ENCODE data around the gene CCDC102B.

GRCh38 chr18:68783506-68783905, 14.4 kb upstream of the CCDC102B start:
- TF ChIP-seq, protein P1, sequence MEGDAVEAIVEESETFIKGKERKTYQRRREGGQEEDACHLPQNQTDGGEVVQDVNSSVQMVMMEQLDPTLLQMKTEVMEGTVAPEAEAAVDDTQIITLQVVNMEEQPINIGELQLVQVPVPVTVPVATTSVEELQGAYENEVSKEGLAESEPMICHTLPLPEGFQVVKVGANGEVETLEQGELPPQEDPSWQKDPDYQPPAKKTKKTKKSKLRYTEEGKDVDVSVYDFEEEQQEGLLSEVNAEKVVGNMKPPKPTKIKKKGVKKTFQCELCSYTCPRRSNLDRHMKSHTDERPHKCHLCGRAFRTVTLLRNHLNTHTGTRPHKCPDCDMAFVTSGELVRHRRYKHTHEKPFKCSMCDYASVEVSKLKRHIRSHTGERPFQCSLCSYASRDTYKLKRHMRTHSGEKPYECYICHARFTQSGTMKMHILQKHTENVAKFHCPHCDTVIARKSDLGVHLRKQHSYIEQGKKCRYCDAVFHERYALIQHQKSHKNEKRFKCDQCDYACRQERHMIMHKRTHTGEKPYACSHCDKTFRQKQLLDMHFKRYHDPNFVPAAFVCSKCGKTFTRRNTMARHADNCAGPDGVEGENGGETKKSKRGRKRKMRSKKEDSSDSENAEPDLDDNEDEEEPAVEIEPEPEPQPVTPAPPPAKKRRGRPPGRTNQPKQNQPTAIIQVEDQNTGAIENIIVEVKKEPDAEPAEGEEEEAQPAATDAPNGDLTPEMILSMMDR (IDR thresholded peaks at IDR 0.05; ENCODE audit: insufficient read depth, low read length): no peak
- TF ChIP-seq, protein P2, sequence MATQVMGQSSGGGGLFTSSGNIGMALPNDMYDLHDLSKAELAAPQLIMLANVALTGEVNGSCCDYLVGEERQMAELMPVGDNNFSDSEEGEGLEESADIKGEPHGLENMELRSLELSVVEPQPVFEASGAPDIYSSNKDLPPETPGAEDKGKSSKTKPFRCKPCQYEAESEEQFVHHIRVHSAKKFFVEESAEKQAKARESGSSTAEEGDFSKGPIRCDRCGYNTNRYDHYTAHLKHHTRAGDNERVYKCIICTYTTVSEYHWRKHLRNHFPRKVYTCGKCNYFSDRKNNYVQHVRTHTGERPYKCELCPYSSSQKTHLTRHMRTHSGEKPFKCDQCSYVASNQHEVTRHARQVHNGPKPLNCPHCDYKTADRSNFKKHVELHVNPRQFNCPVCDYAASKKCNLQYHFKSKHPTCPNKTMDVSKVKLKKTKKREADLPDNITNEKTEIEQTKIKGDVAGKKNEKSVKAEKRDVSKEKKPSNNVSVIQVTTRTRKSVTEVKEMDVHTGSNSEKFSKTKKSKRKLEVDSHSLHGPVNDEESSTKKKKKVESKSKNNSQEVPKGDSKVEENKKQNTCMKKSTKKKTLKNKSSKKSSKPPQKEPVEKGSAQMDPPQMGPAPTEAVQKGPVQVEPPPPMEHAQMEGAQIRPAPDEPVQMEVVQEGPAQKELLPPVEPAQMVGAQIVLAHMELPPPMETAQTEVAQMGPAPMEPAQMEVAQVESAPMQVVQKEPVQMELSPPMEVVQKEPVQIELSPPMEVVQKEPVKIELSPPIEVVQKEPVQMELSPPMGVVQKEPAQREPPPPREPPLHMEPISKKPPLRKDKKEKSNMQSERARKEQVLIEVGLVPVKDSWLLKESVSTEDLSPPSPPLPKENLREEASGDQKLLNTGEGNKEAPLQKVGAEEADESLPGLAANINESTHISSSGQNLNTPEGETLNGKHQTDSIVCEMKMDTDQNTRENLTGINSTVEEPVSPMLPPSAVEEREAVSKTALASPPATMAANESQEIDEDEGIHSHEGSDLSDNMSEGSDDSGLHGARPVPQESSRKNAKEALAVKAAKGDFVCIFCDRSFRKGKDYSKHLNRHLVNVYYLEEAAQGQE (IDR thresholded peaks at IDR 0.05; ENCODE audit: insufficient replicate concordance, low read depth): no peak
